Right lobe of liver (tissue), 6 donors: ENCODE measurements around the gene PRKCB. TPM values are rescaled to one million over a fixed set of nuclear protein-coding genes. Genes with fewer than 3 reads are reported as not detected.
"Not testable (repeated sequence)": the region's sequence is repeated elsewhere in the genome, so short reads cannot be mapped to it uniquely, and the experiment has no call there.

Experiments
- ATAC-seq, 4 donors: fragments of 200-7000 bp; cut with Tn5 transposase; one replicate each; pipeline ENCODE4 v1.9.1; 2020; ENCODE audit warnings: mild to moderate bottlenecking in 4 of 4, moderate library complexity in 4 of 4
- DNase-seq, 3 donors: peaks; one replicate each; pipeline ENCODE4 v3.0.0-alpha.2; 2020
- H3K27ac ChIP-seq, 3 donors: fragments of 200-600 bp; one replicate each; pipeline ENCODE4 v1.8.0; 2022
- H3K27me3 ChIP-seq, 2 donors: fragments of 200-600 bp; one replicate each; pipeline ENCODE4 v1.8.0; 2022
- H3K36me3 ChIP-seq, 4 donors: fragments of 200-600 bp; sonication (generic) in 1 of 4; one replicate each; pipeline versions ENCODE4 v1.5.1 to v1.8.0; 2017 to 2022; ENCODE audit warnings: control low read depth in 1 of 4
- H3K4me1 ChIP-seq, 4 donors: fragments of 200-600 bp; sonication (generic) in 1 of 4; one replicate each; pipeline versions ENCODE4 v1.5.1 to v1.8.0; 2017 to 2022; ENCODE audit warnings: control low read depth in 1 of 4
- H3K4me3 ChIP-seq, 3 donors: fragments of 200-600 bp; one replicate each; pipeline ENCODE4 v1.8.0; 2022
- H3K9me3 ChIP-seq, 4 donors: fragments of 200-600 bp; sonication (generic) in 1 of 4; one replicate each; pipeline versions ENCODE4 v1.5.1 to v1.8.0; 2017 to 2022; ENCODE audit warnings: control low read depth in 1 of 4
- POLR2A ChIP-seq: fragments of 450-650 bp; IDR thresholded peaks from one replicate; pipeline ENCODE4 v1.6.1; 2017; ENCODE audit warnings: antibody characterized with exemption, mild to moderate bottlenecking
- WGBS: methylation state at CpG from one replicate; pipeline ENCODE4 v1.1.6; 2018; ENCODE audit warnings: low coverage, low lambda C conversion rate; ENCODE audit not compliant: insufficient coverage; ENCODE audit errors: missing lambda C conversion rate; 5-methylcytosine and 5-hydroxymethylcytosine counted together
- intact Hi-C, 2 donors: fragments of 100-400 bp; cut with DNase I; formaldehyde crosslinking; loops; one replicate each; pipeline versions ENCODE4 v1.11.2 to v1.14.1; 2022
- total RNA-seq, 6 experiments: library from RNA; depleted of rRNA in 2 of 6; stranded (reverse); fragments of >200 nt in 2 of 6; fragmentation: NEBNext Ultra II Directional in 3 of 6; extraction: Animal tissue kit (Norgen Biotek cat#: 25700) in 3 of 6; gene quantifications; one replicate each; pipeline versions ENCODE4 v1.1.0 to v1.2.4, GENCODE V29; 2016 to 2023
- TF ChIP-seq, protein P1 (sequence below), 4 donors: fragments of 200-600 bp in 3 of 4; fragments of 450-650 bp in 1 of 4; IDR thresholded peaks; one replicate each; pipeline versions ENCODE4 v1.5.1 to v1.8.0; 2016 to 2022; ENCODE audit warnings: antibody characterized with exemption in 4 of 4, mild to moderate bottlenecking in 2 of 4
- donor health status: DM: no; HTN: yes; CAD: no.
- donor health status: DM: no; HTN: no; CAD: no.
- donor health status: DM: no; HTN: no; CAD: no.
- donor health status: DM: no; HTN: yes; CAD: no.
- donor health status: DM: no; HTN: yes; CAD: no.

PRKCB gene
- total RNA-seq, 6 experiments from 2014 or later = 1.7 to 8.1 (median 3.5) TPM

DNA sequence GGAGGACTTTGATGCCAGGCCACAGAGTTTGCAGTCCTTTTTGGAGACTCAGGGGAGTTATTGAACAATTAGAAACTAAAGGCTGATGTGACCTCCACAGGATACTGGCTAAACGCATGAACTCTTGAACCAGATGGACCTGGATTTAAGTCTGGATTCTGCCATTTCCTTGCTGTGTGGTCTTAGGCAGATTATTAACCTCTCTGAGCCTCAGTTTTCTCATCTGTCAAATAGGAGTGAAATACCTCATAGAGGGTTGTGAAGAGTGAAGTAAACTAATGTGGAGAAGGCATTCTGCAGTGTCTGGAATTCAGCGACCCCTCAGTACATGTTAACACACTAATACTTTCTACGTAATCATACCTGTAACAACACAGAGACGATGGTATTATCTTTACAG lies 93.5 kb downstream of the PRKCB start:
- H3K36me3 ChIP-seq = no peaks in the 10 kb centered on the region
- H3K27me3 ChIP-seq = no peaks in the 10 kb centered on the region
- TF ChIP-seq, protein P1, sequence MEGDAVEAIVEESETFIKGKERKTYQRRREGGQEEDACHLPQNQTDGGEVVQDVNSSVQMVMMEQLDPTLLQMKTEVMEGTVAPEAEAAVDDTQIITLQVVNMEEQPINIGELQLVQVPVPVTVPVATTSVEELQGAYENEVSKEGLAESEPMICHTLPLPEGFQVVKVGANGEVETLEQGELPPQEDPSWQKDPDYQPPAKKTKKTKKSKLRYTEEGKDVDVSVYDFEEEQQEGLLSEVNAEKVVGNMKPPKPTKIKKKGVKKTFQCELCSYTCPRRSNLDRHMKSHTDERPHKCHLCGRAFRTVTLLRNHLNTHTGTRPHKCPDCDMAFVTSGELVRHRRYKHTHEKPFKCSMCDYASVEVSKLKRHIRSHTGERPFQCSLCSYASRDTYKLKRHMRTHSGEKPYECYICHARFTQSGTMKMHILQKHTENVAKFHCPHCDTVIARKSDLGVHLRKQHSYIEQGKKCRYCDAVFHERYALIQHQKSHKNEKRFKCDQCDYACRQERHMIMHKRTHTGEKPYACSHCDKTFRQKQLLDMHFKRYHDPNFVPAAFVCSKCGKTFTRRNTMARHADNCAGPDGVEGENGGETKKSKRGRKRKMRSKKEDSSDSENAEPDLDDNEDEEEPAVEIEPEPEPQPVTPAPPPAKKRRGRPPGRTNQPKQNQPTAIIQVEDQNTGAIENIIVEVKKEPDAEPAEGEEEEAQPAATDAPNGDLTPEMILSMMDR (IDR thresholded peaks at IDR 0.05) = no peak
- no peak for TF ChIP-seq POLR2A
- no peaks in the 10 kb centered on the region for H3K9me3 ChIP-seq
- no peak overlapping the region for H3K4me3 ChIP-seq
- H3K4me1 ChIP-seq = no peaks in the 10 kb centered on the region
- DNase-seq = no peak
- H3K27ac ChIP-seq = no peak overlapping the region
- intact Hi-C loops = no loop called here
- WGBS = 82% methylated on average over 4 of the region's 4 CpGs
- ATAC-seq = no peak

DNA sequence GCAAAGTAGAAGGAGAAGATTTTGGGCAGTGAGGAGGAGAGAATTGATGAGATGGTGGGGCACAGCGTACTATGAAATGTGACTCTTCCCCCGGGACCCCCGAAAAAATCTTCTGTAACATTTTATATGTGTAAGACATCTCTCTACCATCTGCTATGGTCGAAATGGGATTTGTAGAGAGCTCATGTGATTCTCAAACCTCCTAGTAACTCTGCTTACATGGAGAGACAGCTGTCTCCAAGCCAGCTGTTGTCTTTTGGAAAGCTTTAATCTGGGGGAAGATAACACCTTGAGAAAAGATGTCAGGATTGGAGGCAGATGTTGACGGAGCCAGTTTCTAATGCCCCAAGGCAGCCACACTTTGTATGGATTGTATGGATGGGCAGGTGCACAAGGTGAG lies 94.1 kb downstream of the PRKCB start:
- 63% methylated on average over 5 of the region's 5 CpGs for WGBS
- ATAC-seq (no peak), DNase-seq (no peak)
- Histone ChIP-seq H3K36me3 (no peaks in the 10 kb centered on the region), H3K27ac (no peak overlapping the region), H3K9me3 (no peaks in the 10 kb centered on the region), H3K4me3 (no peak overlapping the region), H3K4me1 (no peaks in the 10 kb centered on the region), H3K27me3 (no peaks in the 10 kb centered on the region)
- intact Hi-C loops = no loop called here
- TF ChIP-seq, protein P1 (IDR thresholded peaks at IDR 0.05) = no peak
- TF ChIP-seq POLR2A = no peak

DNA sequence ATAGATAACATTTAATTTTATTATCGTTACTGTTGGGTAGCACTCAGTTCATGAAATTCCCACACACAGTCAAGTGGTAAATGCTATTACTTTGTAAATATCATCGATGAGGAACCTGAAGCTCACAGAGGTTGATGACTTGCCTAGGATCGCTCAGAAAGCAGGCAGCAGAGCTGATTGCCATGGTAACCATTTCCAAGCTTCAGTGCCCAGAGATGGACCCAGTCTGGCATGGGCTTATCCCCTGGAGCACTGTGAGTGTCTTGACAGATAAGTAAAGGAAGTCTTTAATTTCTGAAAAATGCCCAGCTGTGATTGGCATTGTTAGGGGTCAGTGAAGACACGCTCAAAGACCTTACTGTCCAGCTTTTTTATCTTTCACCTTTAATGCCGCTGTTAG lies 95.0 kb downstream of the PRKCB start:
- 74% methylated on average over 5 of the region's 5 CpGs for WGBS
- intact Hi-C loops = no loop called here
- no peaks in the 10 kb centered on the region for H3K27me3 ChIP-seq
- no peak overlapping the region for H3K27ac ChIP-seq
- H3K36me3 ChIP-seq = no peaks in the 10 kb centered on the region
- TF ChIP-seq, protein P1 (IDR thresholded peaks at IDR 0.05) = no peak
- no peak for TF ChIP-seq POLR2A
- H3K4me1 ChIP-seq = no peaks in the 10 kb centered on the region
- no peak for ATAC-seq
- DNase-seq = no peak
- no peaks in the 10 kb centered on the region for H3K9me3 ChIP-seq
- no peak overlapping the region for H3K4me3 ChIP-seq

DNA sequence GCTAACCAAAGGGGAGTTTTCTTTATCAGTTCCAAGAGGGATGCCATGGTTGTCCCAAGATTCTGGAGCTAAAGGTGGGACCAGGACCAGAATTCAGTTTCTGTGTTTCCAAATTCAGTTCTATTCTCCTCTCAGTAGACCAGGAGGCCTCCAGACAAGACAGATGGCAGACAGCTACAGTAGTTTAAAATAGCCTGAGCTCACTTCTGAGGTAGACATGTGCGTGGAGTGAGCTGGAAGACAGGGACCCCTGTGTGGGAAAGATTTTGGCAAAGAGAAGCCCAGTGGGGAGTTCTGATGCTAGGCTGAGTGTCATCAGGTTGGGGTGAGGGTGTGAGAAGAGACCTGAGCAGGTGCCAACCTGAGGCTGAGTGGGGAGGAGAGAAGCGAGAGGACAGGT lies 95.4 kb downstream of the PRKCB start:
- no peak for ATAC-seq
- Histone ChIP-seq H3K4me1 (no peaks in the 10 kb centered on the region), H3K27me3 (no peaks in the 10 kb centered on the region), H3K9me3 (no peaks in the 10 kb centered on the region), H3K27ac (no peak overlapping the region), H3K4me3 (no peak overlapping the region), H3K36me3 (no peaks in the 10 kb centered on the region)
- no peak for TF ChIP-seq POLR2A
- TF ChIP-seq, protein P1 (IDR thresholded peaks at IDR 0.05) = no peak
- WGBS = 89% methylated on average over 1 of the region's 2 CpGs
- intact Hi-C loops = no loop called here
- no peak for DNase-seq

- ATAC-seq, H3K27ac ChIP-seq, H3K4me3 ChIP-seq, H3K36me3 ChIP-seq, H3K4me1 ChIP-seq, H3K9me3 ChIP-seq, intact Hi-C loops, DNase-seq, H3K27me3 ChIP-seq: not testable (repeated sequence)
- 41% methylated on average over 2 of the region's 2 CpGs for WGBS
Measured at GRCh38 chr16:23933650-23934049, 97.9 kb downstream of the PRKCB start.
